Hematopoietic multipotent progenitor cell treated with erythropoietin and hydrocortisone succinate and interleukin-3 and kit ligand, for 8 days (in vitro differentiated cells): ENCODE results near the gene PSME4.
"Not testable (repeated sequence)": the region's sequence is repeated elsewhere in the genome, so short reads cannot be mapped to it uniquely, and the experiment has no call there.

Experiments used
- DNase-seq: peaks from one replicate; pipeline ENCODE4 v3.0.0-alpha.2; 2015

The PSME4 gene

DNA sequence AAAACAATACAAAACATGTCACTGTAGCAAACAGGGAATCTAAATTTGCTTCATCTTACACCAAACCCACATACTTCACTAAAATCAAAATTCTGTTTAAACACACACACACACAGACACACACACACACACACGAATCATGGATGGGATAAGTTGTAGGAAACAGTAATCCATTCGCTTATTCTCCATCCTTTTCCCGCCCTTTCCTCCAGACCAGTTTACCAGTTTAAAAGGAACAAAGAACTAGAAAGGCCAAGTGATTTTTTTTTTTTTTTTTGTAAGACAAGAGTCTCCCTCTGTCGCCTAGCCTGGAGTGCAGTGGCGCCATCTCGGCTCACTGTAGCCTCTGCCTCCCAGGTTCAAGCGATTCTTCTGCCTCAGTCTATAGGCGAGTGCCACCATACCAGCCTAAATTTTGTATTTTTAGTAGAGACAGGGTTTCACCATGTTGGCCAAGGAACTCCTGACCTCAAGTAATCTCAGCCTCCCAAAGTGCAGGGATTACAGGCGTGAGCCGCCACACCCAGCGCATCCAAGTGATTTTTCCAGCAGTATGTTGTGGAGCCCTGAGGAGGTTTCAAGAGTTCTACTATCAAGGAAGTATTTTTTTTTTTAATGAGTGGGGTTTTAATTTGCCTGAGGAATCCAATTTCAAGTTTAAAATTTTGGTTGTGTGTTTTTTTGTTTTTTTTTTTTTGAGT lies 5.7 kb downstream of the PSME4 start:
- DNase-seq = no peak

DNA sequence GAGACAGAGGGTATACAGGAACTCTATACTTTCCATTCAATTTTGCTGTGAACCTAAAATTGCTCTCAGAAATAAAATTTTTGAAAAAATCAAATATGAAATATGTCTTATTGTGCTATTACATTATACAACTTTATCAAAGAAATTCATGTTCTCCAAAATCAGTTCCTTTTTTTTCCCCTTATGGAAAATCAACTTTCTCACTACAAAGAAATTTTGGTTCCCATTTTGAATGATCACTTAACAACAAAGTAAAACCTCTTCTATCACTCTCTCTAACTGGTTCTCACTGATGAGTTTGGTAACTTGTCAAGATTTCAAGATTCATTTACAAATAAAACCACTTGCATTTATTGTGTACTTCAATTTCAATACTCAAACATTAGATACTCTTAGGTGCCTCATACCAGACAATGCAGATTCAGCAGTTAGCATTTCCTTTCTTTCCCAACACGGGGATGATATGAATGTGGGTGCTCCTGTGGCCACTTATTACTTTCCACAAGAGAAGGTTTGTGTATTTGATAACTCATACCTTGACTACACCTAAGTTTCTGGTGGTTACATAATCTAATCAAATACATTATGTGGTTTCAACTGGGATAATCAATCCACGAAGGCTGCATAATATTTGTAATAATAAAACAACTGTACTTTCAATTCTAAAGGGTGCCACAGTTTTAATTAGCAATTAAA lies 6.4 kb downstream of the PSME4 start:
- DNase-seq = no peak

DNA sequence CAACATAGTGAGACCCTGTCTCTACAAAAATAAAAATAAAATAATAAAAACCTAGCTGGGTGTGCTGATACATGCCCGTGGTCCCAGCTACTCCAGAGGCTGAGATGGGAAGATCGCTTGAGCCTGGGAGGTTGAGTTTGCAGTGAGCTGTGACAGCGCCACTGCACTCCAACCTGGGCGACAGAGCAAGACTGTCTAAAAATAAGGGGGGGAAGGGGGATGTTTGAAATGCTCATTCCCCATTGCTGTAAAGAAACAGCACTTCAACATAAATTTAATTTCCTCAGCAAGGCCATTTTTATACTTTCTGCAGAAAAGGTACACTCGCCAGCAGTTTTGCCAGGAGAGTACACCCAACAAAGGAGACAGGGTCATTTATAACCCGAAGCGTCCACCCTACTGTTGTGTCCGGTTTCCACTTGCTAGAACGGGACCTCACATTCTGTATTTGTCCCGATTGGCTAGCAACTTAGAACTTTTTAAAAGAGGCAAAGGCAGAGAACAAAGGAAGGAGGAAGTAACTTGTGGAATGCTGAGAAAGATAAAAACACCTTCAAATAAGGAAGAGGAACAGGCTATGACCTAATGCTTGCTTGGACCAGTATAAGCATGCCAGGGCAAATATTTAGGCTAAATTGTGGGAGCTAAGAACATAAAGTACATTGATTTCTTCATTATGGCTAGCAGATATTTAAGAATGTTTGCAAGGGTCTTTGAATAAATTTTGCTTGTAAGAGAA lies 9.1 kb downstream of the PSME4 start:
- DNase-seq = not testable (repeated sequence)

DNA sequence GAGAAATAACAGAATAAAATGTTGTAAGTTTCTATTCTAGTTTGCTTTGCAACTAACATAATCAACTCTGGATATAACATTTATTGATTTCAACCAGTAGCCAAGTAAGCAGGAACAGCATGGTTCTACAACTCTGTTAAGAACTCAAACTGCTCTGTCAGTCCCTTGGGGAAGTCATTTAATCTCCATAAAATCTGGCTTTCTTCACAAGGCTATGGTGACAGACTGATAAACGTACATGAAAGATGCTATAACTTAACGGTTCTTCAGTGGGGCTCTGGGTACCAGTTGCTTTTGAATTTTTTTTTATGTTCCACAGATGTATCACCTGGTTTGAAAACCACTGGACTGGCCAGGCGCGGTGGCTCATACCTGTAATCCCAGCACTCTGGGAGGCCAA lies 10.3 kb downstream of the PSME4 start:
- DNase-seq = no peak

DNA sequence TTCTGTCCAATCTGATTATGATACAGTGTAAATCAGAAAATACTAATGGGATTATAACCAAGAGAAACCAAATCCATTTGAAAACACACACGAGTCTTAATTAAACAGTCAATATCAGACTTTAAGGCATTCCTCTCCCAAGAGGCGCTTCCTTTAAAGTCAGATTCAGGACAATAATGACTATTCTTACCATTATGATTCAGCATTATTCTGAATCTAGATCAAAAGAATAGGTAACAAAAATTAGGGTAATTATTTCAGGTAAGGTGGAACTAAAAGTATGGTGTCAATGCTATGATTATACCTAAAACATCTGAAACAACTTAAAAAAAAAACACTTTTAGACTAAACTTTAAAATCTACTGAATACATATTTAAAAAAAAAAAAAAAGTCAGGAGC lies 12.3 kb downstream of the PSME4 start:
- DNase-seq = no peak

DNA sequence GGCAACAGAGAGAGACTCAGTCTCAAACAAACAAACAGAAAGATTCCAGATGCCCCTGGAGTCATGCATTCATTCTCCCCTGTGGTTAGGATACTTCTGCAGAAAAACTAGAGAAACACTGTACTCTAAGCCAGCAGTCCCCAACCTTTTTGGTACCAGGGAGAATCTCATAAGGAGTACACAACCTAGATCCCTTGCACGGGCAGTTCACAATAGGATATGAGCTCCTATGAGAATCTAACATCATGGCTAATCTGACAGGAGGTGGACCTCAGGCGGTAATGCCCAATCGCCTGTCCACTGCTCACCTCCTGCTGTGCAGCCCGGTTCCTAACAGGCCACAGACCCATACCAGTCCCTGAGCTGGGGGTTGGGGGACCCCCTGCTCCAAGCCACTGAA lies 18.3 kb downstream of the PSME4 start:
- no peak for DNase-seq

DNA sequence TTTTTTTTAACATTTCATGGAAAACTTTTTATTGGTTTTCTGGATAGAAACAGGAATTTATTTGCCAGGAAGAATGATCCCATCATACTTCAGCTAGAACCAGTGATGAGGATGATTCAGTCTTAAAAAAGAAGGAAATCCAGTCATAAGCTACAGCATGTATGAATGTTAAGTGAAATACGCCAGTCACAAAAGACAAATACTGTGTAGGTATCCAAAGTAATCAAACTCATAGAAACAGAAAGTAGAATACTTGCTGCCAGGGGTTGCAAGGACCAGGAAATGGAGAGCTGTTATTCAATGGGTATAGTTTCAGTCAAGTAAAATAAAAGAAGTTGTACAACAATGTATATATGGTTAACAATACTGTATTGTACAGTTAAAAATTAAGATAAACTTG lies 21.3 kb downstream of the PSME4 start:
- no peak for DNase-seq

DNA sequence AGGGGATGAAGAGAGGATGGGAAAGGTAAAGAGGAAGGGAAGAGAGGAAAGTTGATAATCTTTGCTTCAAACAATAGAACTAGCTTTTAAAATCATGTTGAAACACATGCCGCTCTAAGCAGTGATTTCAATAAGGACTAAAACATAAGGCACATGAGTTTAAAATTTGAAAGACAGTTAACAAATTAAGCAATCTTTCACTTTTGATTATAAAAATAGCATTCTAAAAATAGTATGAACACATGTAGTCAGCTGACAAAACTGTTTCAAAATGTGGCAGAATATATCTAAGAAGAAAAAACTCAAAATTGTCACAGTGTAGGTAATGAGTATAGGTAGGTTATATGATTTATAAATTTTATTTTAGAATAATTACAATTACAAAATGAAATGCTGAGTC lies 25.3 kb downstream of the PSME4 start:
- DNase-seq = no peak

DNA sequence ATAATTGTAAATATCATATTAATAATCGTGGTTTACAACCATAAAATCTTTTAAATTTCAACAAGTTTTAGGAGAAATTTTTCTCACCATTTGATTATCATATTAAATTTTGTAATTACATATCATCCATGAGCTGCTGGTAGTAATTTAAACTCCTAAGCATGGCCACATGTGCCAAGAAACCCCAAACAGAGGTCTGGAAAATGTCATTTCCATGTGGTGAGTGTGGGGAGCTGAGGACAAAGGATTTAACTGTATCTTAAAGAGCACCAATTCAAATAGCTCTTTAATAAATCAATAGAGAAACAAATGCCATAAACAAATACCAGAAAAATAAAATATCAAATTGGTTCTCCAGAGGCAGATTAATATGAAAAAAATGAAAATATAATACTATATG lies 26.3 kb downstream of the PSME4 start:
- DNase-seq = no peak

DNA sequence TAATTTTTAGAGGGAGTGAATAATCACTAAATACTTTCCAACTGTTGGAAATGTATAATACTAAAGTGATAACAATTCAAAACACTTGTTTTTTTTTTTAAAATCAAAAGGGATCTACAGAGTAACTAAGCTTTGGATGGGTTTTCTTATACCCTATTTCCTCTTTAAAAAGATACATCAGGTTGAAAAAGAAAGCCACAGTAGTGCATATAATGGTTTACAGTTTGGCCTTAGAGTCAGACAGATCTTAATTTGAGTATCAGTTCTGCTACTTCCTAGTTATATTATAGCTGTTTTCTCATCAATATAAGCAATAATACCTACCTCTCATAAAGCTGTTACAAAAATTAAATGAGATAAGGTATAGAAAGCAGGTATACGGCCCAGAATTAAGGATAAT lies 28.5 kb downstream of the PSME4 start:
- no peak for DNase-seq

DNA sequence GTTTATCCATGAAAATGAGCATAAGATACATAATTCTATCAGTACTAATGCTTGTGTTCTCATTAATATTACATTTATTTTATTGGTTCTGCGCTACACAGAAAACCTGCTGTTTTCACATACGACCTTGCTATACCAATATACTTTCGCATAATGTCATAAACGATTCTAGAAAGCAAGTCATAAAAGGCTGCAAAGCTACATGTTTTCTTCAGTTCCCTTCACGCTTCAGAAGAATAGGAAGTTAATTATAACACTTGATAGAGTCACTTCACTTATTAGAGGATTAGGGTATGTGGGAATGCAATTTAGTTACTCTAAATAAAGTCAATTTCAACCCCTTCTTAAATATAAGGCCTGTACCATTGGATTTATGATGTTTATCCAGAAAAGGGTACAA lies 29.0 kb downstream of the PSME4 start:
- DNase-seq = no peak

DNA sequence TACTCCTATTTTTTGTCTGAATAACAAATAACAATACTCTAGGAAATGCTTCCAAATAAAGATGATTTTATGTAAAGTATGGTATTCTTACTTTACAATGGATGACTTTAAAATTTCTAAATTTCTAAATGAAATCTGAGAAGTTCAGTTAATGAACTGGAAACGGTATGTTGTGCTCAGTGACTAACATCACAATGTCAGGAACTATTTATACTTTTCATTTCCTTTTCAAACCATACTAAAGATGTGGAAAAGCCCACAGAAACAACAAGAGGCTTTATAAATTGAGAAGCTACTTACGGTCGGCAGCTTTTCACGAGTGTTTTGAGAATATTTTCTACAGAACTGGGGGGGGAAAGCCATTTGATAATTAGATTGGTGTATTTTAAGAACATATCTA lies 31.1 kb downstream of the PSME4 start:
- no peak for DNase-seq

DNA sequence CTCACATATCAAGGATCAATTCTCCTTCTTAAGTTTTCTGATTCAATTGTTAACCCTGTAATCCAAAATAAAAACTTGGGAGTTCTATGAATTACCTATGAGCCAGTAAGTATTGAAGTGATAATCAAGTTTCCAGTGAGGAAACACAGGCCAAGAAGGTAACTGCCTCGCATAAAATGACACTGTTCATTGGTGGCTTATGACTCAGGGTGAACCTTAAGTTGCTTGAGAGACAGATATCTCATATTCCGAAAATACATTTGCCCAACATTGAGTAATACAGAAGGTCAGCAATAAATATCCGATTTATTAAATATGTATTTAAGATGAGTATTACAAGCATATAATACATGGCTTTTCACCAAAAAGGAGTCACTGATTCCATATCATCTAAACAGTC lies 31.9 kb downstream of the PSME4 start:
- no peak for DNase-seq

DNA sequence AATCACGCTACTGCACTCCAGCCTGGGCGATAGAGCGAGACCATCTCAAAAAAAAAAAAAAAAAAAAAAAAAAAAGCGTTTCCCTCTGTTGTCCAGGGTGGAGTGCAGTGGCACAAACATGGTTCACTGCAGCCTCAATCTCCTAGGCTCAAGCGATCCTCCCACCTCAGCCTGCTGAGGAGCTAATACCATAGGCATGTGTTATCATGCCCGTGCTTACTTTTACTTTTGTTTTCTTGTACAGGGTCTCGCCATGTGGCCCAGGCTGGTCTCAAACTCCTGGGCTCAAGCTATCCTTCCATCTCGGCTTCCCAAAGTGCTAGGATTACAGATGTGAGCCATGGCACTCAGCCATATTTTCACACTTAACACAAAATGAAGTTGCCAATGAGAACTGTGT lies 37.5 kb downstream of the PSME4 start:
- DNase-seq = no peak

DNA sequence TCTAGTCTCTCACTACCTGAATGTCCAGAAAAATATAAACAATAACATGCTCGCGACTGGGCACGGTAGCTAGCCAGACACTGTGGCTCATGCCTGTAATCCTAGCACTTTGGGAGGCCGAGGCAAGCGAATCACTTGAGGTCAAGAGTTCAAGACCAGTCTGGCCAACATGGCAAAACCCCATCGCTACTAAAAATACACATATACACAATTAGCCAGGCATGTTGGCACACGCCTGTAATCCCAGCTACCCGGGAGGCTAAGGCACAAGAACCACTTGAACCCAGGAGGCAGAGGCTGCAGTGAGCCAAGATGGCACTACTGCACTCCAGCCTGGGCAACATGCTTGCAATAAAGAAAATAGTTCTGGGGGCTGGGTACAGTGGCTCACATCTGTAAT lies 44.5 kb downstream of the PSME4 start:
- not testable (repeated sequence) for DNase-seq

DNA sequence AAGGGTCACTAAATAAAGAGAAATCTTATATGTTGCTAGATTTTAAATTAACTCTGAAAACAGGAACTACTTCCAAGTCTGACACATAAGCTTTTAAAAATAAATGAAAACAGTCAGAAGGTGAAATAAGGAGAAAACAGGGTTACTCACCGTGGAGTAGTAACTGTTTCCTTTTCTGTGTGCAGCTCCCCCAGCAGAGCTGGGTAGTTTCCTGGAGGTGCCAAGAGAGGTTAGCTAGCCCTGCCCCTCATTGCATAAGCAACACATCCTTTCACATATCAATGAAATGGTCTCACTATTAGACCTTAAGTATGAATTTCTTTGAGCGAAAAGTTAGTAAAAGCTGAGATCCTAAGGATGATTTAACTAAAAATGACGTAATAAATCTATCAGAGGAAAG lies 57.1 kb downstream of the PSME4 start:
- DNase-seq = no peak

DNA sequence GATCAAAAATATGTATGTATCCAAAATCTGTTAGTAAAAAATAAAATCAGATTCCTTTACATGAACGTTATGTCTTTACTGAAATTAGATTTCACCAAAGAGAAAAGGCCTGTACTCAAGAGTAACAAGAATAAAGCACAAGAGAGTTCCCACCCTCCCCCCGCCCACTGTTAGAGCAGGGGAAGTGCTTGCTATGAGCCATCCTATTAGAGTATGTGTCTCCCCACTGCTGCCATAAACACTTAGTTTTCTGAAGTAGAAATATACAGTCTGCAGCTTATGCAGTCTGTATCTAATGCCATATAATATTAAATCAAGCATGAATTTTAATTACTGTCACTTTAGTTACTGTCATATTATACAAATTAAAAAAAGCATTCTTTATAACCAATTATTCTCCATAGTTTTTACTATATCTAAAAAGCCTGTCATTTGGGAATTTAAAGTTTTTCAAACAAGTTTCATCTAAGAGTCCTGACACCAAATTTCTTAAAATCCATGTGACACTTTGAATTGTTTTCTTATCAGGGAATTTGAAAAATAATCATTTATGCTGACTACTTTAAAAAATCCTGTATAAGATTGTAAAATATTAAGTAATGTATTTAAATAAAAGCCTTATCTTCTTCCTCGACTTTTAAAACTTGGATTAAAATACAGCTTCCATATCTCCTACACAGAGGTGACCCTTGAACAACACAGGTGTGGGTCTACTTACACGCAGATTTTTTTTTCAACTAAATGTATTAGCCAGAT lies 59.2 kb downstream of the PSME4 start:
- no peak for DNase-seq

DNA sequence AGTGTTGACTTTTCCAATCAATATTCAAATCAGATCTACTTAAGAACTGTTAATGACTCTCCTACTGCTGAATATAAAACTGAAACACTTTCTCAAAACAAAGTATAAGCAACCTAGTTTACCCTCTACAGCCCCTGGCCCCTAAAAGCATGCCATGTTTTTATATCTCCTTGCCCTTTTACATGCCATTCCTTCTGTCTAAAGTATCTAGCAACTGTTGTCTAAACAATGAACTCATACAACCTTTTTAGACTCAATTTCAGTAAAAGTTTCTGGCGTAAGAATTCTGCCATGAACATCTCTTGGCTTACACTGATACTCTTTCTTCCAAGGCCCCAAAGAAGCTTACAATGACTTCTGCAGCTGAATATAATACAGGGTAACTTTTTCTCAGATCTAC lies 63.2 kb downstream of the PSME4 start:
- DNase-seq = no peak

DNA sequence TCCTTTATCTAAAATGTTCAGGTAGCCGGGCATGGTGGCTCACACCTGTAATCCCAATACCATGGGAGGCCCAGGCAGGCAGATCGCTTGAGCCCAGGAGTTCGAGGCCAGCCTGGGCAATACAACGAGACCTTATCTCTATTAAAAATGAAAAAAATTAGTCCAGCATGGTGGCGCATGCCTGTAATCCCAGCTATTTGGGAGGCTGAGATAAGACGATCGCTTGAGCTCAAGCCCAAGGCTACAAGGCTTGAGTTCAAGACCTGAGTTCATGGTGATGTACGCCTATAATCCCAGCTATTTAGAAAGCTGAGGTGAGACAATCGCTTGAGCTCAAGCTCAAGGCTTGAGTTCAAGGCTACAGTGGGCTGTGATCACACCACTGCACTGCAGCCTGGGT lies 65.4 kb downstream of the PSME4 start:
- DNase-seq = no peak

DNA sequence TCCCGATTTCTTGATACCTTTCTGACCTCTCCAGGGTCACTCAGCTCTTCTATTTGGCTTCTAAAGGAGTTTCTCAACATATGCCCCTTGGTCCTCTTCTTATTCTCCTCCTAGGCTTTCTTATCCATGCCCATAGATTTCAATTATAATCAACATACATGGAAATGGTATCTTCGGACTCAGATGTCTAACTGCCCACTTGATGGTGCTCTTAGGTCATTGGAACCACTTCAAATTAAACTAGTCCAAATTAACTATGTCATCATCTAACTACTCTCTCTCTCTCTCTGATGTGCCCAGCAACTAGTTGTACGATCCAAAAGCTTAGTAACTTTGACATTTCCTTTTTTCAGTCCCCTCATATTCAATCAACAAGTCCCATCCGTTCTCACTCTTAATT lies 67.8 kb downstream of the PSME4 start:
- no peak for DNase-seq

DNA sequence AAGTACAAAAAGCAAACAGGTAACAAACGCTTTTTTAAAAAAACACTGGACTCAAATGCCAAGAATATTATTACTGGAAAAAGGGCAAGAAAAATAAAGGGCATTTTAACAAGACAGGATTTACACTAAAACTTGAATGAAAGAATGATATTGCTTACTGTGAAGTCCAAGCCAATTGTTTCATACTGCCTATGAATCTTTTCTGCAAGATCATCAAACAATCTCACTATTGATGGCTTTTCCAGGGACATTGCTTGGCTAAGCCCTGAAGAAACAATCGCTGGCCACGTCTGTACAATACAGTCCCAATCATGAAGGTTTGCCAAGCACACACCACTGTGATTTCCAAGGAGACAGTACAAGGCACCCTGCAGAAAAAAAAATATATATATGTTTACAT lies 69.6 kb downstream of the PSME4 start:
- DNase-seq = no peak

DNA sequence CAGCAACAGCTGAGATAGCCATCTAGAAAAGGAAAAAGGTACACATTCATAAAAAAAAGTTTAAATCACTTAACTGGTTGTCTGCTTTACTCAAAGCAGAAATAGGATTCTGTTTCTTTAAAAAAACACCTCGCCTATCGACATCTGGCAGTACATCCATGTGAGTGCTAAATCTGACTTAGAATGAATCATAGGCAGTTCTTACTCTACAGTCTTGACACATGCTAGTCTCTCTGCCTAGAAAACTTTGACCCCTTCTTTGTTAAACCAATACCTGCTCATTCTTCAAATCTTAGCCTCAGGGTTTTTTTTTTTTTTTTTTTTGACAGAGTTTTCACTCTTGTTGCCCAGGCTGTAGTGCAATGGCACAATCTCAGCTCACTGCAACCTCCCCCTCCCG lies 73.9 kb downstream of the PSME4 start:
- no peak for DNase-seq
